ENCODE measurements around the gene VPS37B.
A peak's percentile ranks its signal among the peaks of the same experiment; 100 is the strongest.
"Not testable (repeated sequence)": the region's sequence is repeated elsewhere in the genome, so short reads cannot be mapped to it uniquely, and the experiment has no call there.

VPS37B gene, protein sequence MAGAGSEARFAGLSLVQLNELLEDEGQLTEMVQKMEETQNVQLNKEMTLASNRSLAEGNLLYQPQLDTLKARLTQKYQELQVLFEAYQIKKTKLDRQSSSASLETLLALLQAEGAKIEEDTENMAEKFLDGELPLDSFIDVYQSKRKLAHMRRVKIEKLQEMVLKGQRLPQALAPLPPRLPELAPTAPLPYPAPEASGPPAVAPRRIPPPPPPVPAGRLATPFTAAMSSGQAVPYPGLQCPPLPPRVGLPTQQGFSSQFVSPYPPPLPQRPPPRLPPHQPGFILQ

DNA sequence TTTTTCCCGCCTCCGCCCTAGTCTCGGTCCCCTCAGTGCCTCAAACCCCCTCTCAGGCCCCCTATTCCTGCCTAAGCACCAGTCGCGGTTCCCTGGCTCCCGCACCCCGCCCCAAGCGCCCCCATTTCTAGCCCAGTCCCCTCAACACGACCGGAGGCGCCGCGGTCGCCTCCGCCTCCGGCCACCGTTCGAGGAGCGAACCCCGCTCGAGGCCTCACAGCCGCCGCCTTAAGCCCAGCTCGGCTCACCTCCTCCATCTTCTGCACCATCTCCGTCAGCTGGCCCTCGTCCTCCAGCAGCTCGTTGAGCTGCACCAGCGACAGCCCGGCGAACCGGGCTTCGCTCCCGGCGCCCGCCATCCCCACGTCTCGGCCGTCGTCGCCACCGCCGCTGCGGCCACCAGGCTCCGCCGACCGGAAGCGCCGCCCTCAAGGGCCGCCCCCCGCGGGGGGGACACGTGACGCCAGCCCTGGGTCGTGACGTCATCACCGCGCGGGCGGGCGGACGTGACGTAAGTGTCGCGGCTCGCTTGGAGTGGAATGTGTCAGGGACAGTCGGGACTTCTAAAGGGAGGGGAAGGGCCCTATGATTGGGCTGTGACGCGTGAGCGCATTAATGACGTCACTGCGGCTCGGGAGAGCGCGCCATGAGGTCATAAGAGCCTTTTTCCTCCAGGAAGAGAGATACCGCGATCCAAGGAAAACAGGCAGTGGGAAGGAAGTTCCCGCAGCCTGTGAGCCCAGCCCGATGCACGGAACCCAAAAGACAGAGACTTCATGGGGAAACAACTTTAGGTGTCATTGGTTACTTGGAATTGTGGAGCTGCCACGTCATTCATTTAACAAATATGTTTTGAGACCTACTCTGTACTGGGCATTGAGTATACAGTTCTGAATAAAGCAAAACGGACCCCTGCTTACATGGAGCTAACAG is at the start of gene VPS37B:
Gene VPS37B (minus strand): TSS at position 421 of the 933 bp plus-strand sequence. CDS start 62 bp downstream, at position 359.
- DNase-seq (ENCODE audit: low read depth): peak; percentile 94
- peak within 1 kb of the TSS; percentile 95 for H3K4me3 ChIP-seq (ENCODE audit: low read length)
- H3K27me3 ChIP-seq (replicated peaks; ENCODE audit: control insufficient read depth, insufficient read depth, low read length): no peaks in the 10 kb centered on the region

DNA sequence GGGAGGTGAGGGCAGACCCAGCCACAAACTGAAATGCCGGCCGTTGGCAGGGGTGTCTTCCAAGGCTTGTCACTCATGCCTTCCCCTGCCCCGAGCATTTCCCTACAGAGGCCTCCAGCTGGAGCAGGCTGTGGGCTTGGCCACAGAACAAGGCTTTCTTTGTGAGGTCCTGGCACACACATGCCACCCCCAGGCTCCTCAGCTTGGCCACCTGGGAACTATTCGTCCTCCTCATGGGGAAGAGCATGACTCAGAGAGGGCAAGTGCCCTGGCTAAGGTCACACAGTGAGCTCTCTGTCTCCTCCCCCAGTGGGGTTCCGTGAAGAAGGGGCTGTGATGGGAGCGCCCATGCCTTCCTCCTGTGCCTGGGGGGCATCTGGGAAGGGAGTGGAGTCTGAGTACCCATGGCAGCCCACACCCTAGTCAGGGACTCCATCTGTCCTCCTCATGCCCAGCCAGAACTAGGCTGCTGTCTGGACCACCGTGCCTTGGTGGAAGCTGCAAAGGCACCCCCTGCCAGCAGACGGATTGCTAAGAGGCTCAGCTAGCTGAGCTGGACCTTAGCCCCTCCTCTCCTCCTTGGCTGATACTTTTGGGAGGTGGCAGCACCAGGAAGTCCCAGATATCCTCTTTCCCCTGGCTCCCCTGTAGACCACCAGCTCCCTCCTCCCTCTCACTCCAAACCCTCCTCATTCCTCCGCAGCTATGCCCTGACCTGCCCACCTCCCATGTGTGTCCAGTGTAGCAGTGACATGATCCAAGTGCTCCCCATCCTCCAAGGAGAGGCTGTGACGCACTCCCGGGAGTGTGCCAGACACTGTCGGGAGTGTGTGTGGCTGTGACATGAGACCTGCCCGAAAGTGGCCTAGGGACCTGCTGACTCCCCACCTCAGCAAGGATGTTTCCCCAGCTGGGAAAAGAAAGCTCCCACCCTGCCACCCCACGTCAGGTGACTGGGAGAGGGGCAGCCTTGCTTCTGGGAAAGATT is 49.0 kb upstream of the VPS37B start:
- H3K36me3 ChIP-seq (ENCODE audit: control insufficient read depth, insufficient read depth, low read length, severe bottlenecking): no peaks in the 10 kb centered on the region
- H3K4me3 ChIP-seq (ENCODE audit: low read length): no peak overlapping the region
- DNase-seq (ENCODE audit: low read depth): peak; percentile 46

More for the DNA sequence above, at the start of gene VPS37B:
- H3K9ac ChIP-seq (ENCODE audit: low read length): peak within 1 kb of the TSS; percentile 95
- no peaks in the 10 kb centered on the region for H3K36me3 ChIP-seq (ENCODE audit: control insufficient read depth, insufficient read depth, low read length, severe bottlenecking)
- H3K4me1 ChIP-seq (ENCODE audit: control insufficient read depth, insufficient read depth, low read length): peaks cover 43% of the 10 kb centered on the region
- H3K9me3 ChIP-seq (ENCODE audit: control insufficient read depth, low read length): no peaks in the 10 kb centered on the region

DNA sequence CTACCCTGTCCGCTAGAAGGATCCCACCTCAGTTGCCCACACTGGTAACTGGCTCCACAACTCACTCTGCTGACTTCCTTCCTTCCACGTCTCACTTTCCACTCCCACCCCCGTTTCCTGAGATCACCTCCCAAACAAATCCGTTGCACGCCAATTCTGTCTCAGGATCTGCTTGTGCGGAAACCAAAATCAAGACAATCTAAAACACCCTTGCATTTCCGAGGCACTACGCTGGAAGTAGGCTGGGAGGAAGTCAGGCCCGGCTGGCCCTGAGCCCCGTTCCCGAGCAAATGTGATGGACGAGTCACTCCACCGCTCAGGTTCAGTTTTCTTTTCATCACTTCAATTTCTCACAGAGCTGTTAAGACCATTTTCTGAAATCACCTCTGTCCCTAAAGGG is 47.3 kb upstream of the VPS37B start:
- Histone ChIP-seq H3K27me3 (replicated peaks; ENCODE audit: control insufficient read depth, insufficient read depth, low read length) (no peaks in the 10 kb centered on the region), H3K9ac (ENCODE audit: low read length) (no peak overlapping the region), H3K4me1 (ENCODE audit: control insufficient read depth, insufficient read depth, low read length) (peaks cover 22% of the 10 kb centered on the region), H3K36me3 (ENCODE audit: control insufficient read depth, insufficient read depth, low read length, severe bottlenecking) (no peaks in the 10 kb centered on the region), H3K4me3 (ENCODE audit: low read length) (no peak overlapping the region), H3K9me3 (ENCODE audit: control insufficient read depth, low read length) (no peaks in the 10 kb centered on the region)
- DNase-seq (ENCODE audit: low read depth): no peak

More for the DNA sequence above, 49.0 kb upstream of the VPS37B start:
- H3K4me1 ChIP-seq (ENCODE audit: control insufficient read depth, insufficient read depth, low read length): peaks cover 22% of the 10 kb centered on the region
- H3K9me3 ChIP-seq (ENCODE audit: control insufficient read depth, low read length): no peaks in the 10 kb centered on the region
- no peak overlapping the region for H3K9ac ChIP-seq (ENCODE audit: low read length)
- H3K27me3 ChIP-seq (replicated peaks; ENCODE audit: control insufficient read depth, insufficient read depth, low read length): no peaks in the 10 kb centered on the region

DNA sequence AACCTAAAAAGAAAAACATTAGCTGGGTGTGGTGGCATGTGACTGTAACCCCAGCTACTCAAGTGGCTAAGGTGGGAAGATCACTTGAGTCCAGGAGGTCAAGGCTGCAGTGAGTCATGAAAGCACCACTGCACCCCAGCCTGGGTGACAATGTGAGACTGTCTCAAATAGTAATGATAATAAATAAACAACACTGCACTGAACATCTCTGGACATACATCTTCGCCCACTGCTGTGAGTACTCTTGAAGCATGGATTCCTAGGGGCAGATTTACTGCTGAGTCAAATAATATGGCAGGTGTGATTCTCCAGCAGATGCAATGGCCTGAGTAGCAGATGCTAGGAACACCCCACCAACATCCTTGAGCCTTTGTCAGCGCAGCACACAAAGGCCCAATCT is 46.7 kb upstream of the VPS37B start:
- H3K27me3 ChIP-seq (replicated peaks; ENCODE audit: control insufficient read depth, insufficient read depth, low read length): no peaks in the 10 kb centered on the region
- no peaks in the 10 kb centered on the region for H3K9me3 ChIP-seq (ENCODE audit: control insufficient read depth, low read length)
- H3K36me3 ChIP-seq (ENCODE audit: control insufficient read depth, insufficient read depth, low read length, severe bottlenecking): no peaks in the 10 kb centered on the region
- H3K4me3 ChIP-seq (ENCODE audit: low read length): no peak overlapping the region
- no peak for DNase-seq (ENCODE audit: low read depth)
- H3K9ac ChIP-seq (ENCODE audit: low read length): no peak overlapping the region
- H3K4me1 ChIP-seq (ENCODE audit: control insufficient read depth, insufficient read depth, low read length): peaks cover 22% of the 10 kb centered on the region

DNA sequence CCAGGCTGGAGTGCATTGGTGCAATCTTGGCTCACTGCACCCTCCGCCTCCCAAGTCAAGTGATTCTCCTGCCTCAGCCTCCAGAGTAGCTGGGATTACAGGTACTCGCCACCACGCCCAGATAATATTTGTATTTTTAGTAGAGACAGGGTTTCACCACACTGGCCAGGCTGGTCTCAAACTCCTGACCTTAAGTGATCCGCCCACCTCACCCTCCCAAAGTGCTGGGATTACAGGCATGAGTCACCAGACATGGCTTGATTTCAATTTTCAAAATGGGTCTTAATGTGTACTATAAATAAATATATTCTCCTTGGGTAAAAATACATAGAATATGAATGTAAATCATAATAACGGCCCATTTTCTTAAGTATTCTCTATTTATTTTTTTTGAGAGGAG is 45.4 kb upstream of the VPS37B start:
- not testable (repeated sequence) for H3K27me3 ChIP-seq (replicated peaks; ENCODE audit: control insufficient read depth, insufficient read depth, low read length); H3K9ac ChIP-seq (ENCODE audit: low read length); H3K36me3 ChIP-seq (ENCODE audit: control insufficient read depth, insufficient read depth, low read length, severe bottlenecking); H3K9me3 ChIP-seq (ENCODE audit: control insufficient read depth, low read length); H3K4me3 ChIP-seq (ENCODE audit: low read length)
- peak; percentile 43 for DNase-seq (ENCODE audit: low read depth)
- peaks cover 10% of the 10 kb centered on the region for H3K4me1 ChIP-seq (ENCODE audit: control insufficient read depth, insufficient read depth, low read length)

DNA sequence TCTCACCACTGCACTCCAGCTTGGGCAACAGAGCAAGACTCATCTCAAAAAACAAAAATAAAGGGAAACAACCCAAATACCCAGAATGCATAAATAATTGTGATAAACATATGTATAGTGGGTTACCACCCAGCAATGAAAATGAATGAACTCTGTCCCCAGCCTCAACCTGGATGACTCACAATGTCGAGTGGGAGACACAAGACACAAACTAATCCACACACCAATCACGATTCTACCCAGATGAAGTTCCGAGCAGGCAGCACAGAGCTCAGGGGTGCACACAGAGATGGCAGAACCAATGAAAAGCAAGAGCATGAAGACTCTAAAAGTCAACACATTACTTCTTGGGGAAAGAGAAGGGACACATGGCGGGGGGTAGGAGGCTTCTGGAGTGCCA is 43.2 kb upstream of the VPS37B start:
- Histone ChIP-seq H3K9me3 (ENCODE audit: control insufficient read depth, low read length) (no peaks in the 10 kb centered on the region), H3K9ac (ENCODE audit: low read length) (no peak overlapping the region), H3K4me1 (ENCODE audit: control insufficient read depth, insufficient read depth, low read length) (peaks cover under 1% of the 10 kb centered on the region), H3K4me3 (ENCODE audit: low read length) (no peak overlapping the region), H3K36me3 (ENCODE audit: control insufficient read depth, insufficient read depth, low read length, severe bottlenecking) (no peaks in the 10 kb centered on the region), H3K27me3 (replicated peaks; ENCODE audit: control insufficient read depth, insufficient read depth, low read length) (no peaks in the 10 kb centered on the region)
- no peak for DNase-seq (ENCODE audit: low read depth)

DNA sequence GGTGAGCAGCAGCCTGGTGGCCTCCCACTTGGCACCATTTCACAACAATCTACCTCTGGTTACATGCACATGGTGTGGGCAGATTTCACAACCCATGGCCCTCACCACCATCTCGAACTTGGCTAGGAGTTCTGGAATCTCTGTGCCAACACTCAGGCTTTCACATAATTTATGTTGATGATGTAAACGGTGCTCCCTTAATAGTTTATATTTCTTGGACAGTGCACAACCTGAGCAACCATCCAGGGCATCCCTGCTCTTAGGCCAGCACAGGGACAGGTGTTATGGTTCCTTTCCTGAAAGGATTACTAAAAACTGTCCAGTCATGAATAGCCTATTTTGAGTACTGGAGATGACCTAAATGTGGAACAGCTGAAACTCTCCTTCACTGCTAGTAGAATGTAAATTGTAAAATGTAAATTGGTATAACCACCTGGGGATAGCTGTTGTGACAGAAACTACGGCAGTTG is 41.7 kb upstream of the VPS37B start:
- H3K27me3 ChIP-seq (replicated peaks; ENCODE audit: control insufficient read depth, insufficient read depth, low read length): no peaks in the 10 kb centered on the region

DNA sequence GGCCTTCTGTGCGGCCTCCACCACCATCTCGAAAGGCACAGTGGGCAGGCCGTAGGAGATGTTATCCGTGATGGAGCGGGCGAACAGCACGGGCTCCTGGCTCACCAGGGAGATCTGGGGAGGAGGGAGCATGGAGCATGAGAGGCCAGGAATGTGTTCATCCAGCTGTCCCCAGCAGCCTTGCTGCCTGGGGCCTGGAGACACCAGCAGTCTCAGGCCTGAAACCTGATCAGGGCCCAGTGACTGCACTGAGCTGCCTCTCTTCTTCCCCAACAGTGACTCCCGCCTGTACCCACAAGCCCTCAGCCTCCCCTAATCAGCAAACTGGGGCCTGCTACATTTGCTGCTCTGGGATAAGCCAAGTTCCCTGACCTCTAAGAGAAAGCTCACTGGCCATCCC is 39.4 kb upstream of the VPS37B start:
- no peaks in the 10 kb centered on the region for H3K9me3 ChIP-seq (ENCODE audit: control insufficient read depth, low read length)
- H3K4me3 ChIP-seq (ENCODE audit: low read length): no peak overlapping the region
- H3K36me3 ChIP-seq (ENCODE audit: control insufficient read depth, insufficient read depth, low read length, severe bottlenecking): no peaks in the 10 kb centered on the region
- no peak overlapping the region for H3K9ac ChIP-seq (ENCODE audit: low read length)
- no peaks in the 10 kb centered on the region for H3K27me3 ChIP-seq (replicated peaks; ENCODE audit: control insufficient read depth, insufficient read depth, low read length)
- DNase-seq (ENCODE audit: low read depth): no peak
- H3K4me1 ChIP-seq (ENCODE audit: control insufficient read depth, insufficient read depth, low read length): no peaks in the 10 kb centered on the region

More for the DNA sequence above, 41.7 kb upstream of the VPS37B start:
- Histone ChIP-seq H3K4me1 (ENCODE audit: control insufficient read depth, insufficient read depth, low read length) (no peaks in the 10 kb centered on the region), H3K36me3 (ENCODE audit: control insufficient read depth, insufficient read depth, low read length, severe bottlenecking) (no peaks in the 10 kb centered on the region), H3K9ac (ENCODE audit: low read length) (no peak overlapping the region), H3K9me3 (ENCODE audit: control insufficient read depth, low read length) (no peaks in the 10 kb centered on the region), H3K4me3 (ENCODE audit: low read length) (no peak overlapping the region)
- no peak for DNase-seq (ENCODE audit: low read depth)

DNA sequence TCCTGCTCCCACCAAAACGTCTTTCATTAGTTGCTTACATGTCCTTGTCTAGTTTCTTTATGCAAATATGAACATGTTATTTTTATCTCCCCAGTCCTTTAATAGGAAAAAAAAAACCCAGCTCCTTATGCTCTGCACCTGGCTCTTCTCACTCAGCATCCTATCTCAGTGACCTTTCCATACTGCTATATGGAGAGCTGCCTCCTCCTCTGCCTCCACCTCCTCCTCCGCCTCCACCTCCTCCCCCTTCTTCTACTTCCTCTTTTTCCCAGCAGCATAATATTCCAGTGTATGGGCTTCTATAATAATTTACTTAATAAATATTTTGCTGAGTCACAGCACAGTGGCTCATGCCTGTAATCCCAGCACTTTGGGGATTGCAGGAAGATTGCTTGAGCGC is 38.8 kb upstream of the VPS37B start:
- Histone ChIP-seq H3K27me3 (replicated peaks; ENCODE audit: control insufficient read depth, insufficient read depth, low read length) (no peaks in the 10 kb centered on the region), H3K4me1 (ENCODE audit: control insufficient read depth, insufficient read depth, low read length) (no peaks in the 10 kb centered on the region), H3K9me3 (ENCODE audit: control insufficient read depth, low read length) (no peaks in the 10 kb centered on the region), H3K4me3 (ENCODE audit: low read length) (no peak overlapping the region), H3K36me3 (ENCODE audit: control insufficient read depth, insufficient read depth, low read length, severe bottlenecking) (no peaks in the 10 kb centered on the region), H3K9ac (ENCODE audit: low read length) (no peak overlapping the region)
- no peak for DNase-seq (ENCODE audit: low read depth)

DNA sequence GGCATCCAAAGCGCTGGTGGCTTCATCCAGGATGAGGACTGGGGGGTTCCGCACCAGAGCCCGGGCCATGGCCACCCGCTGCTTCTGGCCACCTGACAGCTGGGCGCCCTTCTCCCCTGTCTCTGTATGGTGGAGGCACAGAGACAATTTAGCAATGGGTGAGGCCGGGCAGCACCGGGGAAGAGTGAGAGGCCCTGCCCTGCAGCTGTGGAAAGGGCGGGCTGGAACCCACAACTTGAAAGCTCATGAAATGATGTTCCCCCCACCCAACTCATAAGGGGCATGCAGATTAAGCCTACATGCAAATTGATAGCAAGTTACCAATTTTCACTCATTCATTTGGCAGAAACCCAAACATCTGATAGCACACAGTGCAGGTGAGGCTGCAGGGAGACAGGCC is 36.3 kb upstream of the VPS37B start:
- H3K4me1 ChIP-seq (ENCODE audit: control insufficient read depth, insufficient read depth, low read length): no peaks in the 10 kb centered on the region
- no peak for DNase-seq (ENCODE audit: low read depth)
- H3K36me3 ChIP-seq (ENCODE audit: control insufficient read depth, insufficient read depth, low read length, severe bottlenecking): no peaks in the 10 kb centered on the region
- H3K9ac ChIP-seq (ENCODE audit: low read length): no peak overlapping the region
- H3K4me3 ChIP-seq (ENCODE audit: low read length): no peak overlapping the region
- no peaks in the 10 kb centered on the region for H3K27me3 ChIP-seq (replicated peaks; ENCODE audit: control insufficient read depth, insufficient read depth, low read length)
- H3K9me3 ChIP-seq (ENCODE audit: control insufficient read depth, low read length): no peaks in the 10 kb centered on the region

Measured in adipocyte (in vitro differentiated cells).